ELF-1 (cell line): Measurements from ENCODE around the gene YIPF2.
"Not testable (repeated sequence)": the region's sequence is repeated elsewhere in the genome, so short reads cannot be mapped to it uniquely, and the experiment has no call there.

Experiments used
- DNase-seq: peaks from one replicate; pipeline ENCODE4 v3.0.0-alpha.2; 2016; ENCODE audit warnings: low read depth, low spot score

YIPF2 gene

DNA sequence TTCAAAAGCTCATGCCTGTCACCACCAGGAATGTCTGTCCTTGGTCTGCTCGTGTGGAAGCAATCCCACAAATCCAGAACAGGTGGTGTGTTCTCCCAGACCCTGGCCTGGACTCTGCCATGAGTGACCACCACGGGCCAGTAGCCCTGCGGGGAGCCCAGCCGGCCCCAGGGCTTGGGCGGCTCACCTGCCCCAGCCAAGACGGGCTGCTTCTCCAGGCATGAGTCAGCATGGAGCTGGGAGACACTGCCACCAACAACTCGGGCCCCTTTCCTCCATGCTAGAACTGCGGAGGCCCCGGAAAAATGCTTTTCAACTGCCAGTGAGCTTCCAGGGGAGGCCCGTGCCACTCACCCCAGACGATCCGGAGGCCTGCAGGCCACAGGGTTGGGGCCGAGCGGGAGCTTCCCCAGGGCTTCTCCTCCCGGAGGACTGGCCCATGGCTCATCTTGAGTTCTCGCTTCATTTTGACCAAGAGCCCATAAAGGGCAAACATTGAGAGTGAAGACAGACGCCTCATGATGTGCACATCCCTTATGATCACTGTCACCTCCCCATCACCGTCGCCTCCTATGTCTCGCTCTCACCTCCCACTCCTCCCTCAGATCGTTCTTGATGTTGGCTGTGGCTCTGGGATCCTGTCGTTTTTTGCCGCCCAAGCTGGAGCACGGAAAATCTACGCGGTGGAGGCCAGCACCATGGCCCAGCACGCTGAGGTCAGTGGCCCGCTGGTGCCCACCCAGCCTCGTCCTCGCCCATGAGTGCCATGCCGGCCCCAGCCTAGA lies 16.7 kb downstream of the YIPF2 start:
- no peak for DNase-seq

GRCh38 chr19:10908380-10908960 lies 20.0 kb downstream of the YIPF2 start:
- DNase-seq = no peak

DNA sequence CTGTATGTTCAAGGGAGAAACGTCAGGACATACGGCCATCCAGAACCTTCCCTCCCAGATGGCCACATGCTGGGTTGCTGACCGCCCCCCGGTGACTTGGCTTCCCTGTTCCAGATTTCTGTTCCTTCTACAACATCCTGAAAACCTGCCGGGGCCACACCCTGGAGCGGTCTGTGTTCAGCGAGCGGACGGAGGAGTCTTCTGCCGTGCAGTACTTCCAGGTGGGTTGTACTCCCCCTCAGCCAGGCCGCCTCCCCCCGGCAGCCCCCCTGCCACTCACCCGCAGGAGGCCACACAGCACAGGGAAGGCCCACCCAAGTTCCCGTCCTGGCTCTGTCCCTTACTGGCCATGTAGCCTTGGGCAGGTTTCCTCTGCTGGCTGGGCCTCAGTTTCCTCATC lies 20.5 kb downstream of the YIPF2 start:
- no peak for DNase-seq

DNA sequence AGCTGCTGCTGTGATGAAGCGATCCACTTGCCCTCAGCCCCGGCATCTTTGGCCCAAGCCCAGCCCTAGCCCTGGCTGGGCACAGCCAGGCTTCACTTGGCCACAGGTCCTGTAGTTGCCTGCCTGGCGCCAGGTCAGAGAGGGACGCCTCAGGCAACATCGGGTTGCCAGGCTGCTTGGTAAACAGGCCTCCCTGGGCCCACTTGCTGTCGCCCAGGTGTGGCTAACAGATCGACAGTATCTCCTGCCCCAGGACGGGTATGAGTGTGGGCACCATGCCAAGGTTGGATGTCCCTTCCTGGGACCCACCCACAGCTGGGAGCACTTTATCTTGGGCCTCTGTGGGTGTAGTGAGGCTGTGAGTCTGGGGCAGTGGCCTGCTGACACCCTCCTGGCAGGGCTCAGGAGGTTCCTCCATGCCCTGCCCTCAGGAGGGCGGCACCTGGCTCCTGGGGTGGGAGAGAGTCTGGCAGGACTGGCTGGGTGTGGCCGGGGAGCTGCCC lies 29.2 kb downstream of the YIPF2 start:
- no peak for DNase-seq

GRCh38 chr19:10898633-10899032 lies 29.8 kb downstream of the YIPF2 start:
- DNase-seq = no peak

DNA sequence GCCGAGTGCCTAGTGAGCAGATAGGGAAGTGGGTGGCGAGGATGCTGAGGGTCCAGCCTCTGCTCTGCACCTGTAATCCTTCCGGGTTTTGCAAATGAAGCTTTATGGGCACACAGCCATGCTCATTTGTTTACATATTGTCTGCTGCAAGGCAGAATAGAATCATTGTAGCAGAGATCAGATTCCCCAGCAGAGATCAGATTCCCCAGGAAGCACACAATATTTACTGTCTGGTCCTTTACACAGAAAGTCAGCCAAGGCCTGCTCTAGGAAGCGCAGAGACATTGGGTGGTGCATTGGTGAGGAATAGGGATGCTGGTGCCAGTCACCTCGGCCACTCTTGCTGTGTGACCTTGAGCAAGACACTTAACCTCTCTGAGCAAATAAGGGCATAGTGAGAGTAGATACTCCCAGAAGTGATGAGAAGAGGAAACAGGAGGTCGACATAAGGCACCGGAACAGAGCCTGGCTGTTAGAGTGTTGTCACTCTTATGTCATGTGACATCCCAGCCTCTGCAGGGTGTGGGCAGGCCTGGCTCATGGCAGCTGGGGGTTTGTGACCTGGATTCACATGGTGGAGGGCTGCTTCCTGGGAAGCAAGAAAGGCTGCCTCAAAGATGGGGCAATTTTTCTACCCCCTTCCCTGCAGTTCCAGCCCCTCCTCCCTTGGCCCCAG lies 31.4 kb downstream of the YIPF2 start:
- no peak for DNase-seq

- DNase-seq = no peak
Measured at GRCh38 chr19:10895920-10896319, 32.5 kb downstream of the YIPF2 start.

- DNase-seq = no peak
Measured at GRCh38 chr19:10895363-10895762, 33.1 kb downstream of the YIPF2 start.

DNA sequence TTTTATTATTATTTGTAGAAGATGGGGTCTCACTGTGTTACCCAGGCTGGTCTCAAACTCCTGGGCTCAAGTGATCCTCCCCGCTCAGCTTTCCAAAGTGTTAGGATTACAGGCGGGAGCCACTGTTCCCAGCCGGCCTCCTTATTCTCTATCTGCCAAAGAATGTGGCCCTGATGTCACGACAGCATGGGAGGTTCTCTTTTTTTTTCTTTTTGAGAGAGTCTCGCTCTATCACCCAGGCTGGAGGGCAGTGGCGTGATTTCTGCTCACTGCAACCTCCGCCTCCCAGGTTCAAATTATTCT lies 33.6 kb downstream of the YIPF2 start:
- DNase-seq = no peak

DNA sequence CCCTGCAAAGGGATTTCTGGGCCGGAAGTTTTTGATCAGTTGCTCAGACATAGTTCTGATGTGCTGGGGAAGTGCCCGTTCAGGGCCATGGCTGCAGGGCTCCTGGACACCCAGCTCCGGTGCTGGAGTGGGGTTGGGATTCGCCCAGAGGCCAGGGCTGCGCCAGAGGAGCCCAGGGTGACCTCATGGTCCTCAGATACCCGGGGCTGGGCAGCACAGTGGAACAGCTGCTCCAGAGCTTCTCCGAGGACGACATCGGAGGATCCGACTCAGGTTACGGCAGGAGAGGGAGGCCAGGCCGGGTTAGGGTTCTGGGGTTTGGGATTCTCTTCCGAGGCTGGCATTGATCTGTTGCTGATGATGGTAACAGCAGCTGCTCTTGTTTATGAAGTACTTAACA lies 36.2 kb downstream of the YIPF2 start:
- DNase-seq = no peak

DNA sequence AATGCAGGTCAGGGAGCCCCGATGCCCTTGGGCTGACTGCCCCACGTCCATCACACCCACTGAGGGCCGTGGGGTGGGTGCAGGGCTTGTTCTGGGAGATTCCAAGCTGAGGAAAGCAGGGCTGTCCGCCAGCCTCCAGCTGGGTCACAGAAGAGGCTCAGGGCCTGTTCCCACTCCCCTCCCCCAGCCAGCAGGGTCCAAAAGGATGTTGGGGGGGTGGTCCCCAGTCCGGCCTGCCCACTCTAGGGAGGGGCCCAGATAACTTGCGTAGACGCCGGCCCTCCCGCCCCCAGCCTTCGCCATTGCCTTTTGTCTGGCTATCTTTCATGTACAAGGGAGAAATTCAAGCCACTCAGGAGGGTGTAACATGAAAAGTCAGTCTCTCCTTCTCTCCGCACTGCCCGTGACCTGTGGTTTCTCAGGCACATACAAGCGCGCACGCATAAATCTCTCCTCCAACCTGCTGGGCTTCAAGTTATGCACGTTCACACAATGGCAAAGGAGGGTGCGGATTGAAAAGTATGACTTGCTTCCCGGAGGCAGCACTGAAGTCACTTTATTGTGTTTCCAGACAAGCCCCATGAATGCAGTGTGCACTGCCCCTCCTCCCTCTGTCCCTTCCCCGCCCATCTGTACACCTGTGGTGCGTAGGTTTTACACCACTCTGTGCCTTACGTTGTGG lies 36.9 kb downstream of the YIPF2 start:
- DNase-seq = no peak

- DNase-seq = no peak
Measured at GRCh38 chr19:10889880-10890279, 38.6 kb downstream of the YIPF2 start.

- peak; percentile 88 for DNase-seq
Measured at GRCh38 chr19:10888421-10888866, 40.0 kb downstream of the YIPF2 start.

GRCh38 chr19:10887616-10888367 lies 40.6 kb downstream of the YIPF2 start:
- peak; percentile 51 for DNase-seq

DNA sequence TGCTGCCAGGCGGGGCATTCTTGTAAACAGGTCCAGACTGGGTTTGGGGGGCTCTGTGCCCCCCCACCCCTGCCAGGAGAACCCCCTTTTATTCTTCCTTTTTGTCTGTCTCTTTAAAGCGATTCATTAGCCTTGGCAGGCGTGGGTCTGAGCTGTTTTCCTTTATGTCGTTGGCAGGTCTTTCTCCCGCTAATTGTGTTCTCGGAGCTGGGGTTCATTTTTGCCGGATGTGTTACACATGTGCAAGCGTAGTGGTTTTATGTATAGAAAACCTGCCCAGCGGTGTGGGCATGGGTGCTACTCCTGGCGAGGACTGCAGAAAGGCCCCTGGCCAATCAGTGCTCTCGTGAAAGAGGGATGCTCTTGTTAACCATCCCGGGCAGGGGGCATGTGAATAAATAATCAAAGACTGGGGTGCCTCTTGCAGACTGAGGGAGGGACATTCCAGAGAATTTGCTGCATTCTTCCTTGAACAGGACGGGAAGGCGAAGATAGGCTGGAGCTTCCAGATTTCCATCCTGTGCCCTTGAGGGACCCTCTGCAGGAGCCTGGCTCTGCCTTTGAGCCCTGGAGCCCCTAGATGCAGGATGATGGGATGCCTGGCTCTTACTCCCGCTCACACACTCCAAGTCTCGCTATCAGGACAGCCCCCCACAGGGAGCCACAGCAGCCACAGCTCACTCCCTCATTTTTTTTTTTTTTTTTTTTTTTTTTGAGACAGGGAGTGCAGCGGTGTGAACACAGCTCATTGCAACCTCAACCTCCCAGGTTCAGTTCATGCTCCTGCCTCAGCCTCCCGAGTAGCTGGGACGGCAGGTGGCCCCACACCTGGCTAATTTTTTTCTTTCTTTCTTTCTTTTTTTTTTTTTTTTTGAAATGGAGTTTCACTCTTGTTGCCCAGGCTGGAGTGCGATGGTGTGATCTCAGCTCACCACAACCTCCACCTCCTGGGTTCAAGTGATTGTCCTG lies 43.0 kb downstream of the YIPF2 start:
- DNase-seq = no peak

GRCh38 chr19:10884274-10884673 lies 44.2 kb downstream of the YIPF2 start:
- peak; percentile 76 for DNase-seq

DNA sequence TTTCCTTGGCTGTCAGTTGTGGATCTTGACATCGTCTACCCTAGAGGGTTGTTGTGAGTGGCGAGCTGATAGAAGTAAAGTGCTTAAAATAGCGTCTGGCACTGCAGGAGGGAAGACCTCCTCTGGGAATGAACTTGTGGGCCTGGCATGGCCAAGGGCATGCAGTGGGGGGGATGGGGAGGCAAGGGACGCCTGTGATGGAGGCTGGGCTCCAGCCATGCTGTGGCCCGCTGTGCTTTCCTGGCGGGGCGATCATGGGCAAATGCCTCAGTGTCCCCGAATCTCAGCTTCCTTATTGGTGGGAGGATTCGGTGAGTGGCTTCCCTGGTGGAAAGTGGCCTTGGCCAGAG lies 46.4 kb downstream of the YIPF2 start:
- DNase-seq = no peak

DNA sequence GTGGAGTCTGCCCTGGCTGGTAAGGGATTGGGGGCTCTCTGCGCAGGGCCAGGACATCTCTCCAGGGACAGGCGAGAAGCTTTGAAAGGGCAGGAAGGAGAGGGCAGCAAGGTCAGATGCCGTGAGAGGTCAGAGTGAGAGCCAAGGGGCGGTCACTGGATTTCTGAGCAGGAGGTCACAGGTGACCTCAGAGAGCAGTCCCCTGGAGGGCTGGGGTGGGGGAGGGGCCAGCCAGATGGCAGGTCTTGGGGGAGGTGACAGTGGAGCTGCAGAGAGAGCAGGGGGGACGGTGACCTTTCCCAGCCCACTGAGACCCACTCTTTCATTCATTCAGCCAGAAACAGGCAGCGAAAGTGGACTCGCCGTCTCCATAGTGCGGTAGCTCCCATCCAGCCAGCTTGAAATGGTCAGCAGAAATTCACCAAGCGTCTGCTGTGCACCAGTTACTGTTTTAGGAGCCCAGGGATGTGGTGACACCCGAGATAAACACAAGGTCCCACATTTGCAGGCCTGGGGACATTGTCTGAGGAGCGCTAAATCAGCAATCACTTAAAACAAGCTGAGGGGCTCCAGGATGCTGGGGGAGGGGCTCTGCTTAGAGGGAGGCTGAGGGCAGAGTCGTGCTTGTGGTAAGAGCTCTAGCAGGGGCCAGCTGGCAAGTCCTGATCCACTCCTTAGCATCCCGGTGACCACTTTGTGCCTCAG lies 46.9 kb downstream of the YIPF2 start:
- peak; percentile 73 for DNase-seq

DNA sequence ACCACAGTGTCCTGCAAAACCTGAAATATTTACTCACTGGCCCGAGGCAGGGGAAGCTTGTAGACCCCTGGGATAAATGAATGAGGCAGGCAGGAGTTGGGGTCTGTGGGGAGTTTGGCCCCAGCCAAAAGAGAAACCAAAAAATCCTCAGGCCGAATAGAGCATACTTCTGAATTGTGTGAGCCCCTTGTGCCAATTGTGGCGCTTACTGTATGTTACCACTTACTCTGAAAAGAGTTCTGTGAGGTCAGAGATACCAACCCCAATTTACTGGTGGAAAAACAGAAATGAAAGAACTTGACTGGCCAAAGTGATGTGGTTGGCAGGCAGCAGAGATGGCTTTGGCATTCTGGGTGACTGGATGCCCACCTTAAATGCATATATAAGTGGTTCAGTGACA lies 50.2 kb downstream of the YIPF2 start:
- peak; percentile 2 for DNase-seq

- not testable (repeated sequence) for DNase-seq
Measured at GRCh38 chr19:10877608-10878007, 50.8 kb downstream of the YIPF2 start.
